A172 (cell line): ENCODE data around the gene THSD1. TPM values are rescaled to one million over a fixed set of nuclear protein-coding genes. Genes with fewer than 3 reads are reported as not detected.
"Not testable (repeated sequence)": the region's sequence is repeated elsewhere in the genome, so short reads cannot be mapped to it uniquely, and the experiment has no call there.

ENCODE experiments used
- DNase-seq: peaks from one replicate; pipeline ENCODE4 v3.0.0-alpha.2; 2015; ENCODE audit warnings: low spot score
- total RNA-seq: library from RNA; depleted of rRNA; stranded (reverse); fragments of >200 nt; shearing (Covaris generic); gene quantifications from 2 replicates; pipeline ENCODE4 v1.2.3, GENCODE V29; 2014

The THSD1 gene
- total RNA-seq, 1 experiment from 2014 or later: 9.5 TPM

- DNase-seq: no peak
Observed at GRCh38 chr13:52411629-52412028, 5.7 kb upstream of the THSD1 start.

DNA sequence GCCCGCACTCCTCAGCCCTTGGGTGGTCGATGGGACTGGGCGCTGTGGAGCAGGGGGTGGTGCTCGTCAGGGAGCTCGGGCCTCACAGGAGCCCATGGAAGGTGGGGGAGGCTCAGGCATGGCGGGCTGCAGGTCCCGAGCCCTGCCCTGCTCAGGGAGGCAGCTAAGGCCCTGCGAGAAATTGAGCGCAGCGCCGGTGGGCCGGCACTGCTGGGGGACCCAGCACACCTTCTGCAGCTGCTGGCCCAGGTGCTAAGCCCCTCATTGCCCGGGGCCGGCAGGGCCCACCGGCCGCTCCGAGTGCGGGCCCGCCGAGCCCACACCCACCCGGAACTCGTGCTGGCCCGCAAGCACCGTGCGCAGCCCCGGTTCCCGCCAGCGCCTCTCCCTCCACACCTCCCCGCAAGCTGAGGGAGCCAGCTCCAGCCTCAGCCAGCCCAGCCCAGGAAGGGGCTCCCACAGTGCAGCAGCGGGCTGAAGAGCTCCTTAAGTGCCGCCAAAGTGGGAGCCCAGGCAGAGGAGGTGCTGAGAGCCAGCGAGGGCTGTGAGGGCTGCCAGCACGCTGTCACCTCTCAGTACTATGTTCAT lies 2.2 kb upstream of the THSD1 start:
- DNase-seq: not testable (repeated sequence)

DNA sequence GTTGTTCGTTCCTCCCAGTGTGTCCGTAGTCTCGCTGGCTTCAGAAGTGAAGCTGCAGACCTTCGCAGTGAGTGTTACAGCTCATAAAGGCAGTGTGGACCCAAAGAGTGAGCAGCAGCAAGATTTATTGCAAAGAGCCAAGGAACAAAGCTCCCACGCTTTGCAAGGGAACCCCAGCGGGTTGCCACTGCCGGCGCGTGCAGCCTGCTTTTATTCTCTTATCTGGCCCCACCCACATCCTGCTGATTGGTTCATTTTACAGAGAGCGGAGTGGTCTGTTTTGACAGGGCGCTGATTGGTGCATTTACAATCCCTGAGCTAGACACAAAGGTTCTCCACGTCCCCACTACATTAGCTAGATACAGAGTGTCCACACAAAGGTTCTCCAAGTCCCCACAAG lies 1.5 kb upstream of the THSD1 start:
- not testable (repeated sequence) for DNase-seq

GRCh38 chr13:52406629-52407028 lies 657 bp upstream of the THSD1 start:
- no peak for DNase-seq

- DNase-seq: no peak
Observed at GRCh38 chr13:52405369-52405766, 604 bp downstream of the THSD1 start.

- no peak for DNase-seq
Observed at GRCh38 chr13:52399708-52400107, 6.3 kb downstream of the THSD1 start.

- no peak for DNase-seq
Observed at GRCh38 chr13:52399046-52399445, 6.9 kb downstream of the THSD1 start.

DNA sequence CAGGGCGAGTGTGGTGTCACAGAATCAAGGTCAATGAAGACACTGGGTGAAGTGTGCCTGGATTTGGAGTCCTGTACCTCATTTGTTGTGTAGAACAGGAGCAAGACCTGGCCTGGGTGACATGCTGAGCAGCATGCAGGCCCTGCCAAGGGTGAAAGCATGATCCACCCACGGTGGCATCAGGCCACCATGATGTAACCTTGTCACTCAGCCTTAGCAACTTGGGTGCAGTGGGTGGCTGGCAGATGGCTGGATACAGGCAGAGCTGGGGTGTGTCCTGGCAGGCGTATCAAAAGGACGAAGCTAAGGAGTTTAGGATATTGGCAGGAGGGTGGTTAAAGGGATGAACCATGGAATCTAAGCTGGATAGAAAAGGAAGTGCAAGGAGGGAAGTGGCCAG lies 10.3 kb downstream of the THSD1 start:
- no peak for DNase-seq

DNA sequence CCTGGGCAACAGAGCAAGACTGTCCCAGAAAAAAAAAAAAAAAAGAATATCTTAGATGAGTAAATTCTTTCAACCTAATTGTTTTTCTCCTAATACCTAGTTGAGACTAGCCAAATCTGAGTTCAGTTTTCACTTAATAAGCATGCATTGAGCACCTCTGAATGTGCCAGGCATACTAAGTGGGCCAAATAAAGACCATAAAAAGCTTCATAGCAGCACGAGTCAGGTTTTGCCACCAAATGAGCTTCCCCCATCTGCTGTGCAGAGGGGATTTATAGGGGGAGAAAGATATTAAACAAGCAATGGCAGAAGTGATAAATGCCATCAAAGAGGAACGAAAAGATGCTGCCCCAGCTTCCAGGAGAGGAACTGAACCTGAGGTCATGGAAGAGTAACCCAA lies 11.4 kb downstream of the THSD1 start:
- no peak for DNase-seq

GRCh38 chr13:52393572-52394357 lies 12.2 kb downstream of the THSD1 start:
- no peak for DNase-seq

DNA sequence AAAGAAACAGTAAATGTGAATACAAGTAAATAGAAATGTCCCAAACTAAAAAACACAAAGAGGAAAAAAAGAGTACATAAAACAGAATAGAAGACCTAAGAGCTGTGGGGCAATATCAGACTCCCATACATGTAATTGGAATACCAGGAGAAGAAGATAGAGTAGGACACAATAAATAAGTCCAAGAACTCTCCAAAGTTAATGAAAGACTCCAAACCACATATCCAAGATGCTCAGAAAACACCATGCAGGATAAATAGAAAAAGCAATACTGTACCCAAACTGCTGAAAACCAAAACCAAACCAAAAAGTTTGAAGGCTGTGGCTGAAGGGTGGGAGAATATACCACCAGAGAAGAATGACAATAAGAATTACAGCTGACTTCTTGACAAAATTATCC lies 18.3 kb downstream of the THSD1 start:
- no peak for DNase-seq

- no peak for DNase-seq
Observed at GRCh38 chr13:52385870-52386269, 20.1 kb downstream of the THSD1 start.

GRCh38 chr13:52383366-52383765 lies 22.6 kb downstream of the THSD1 start:
- DNase-seq: peak; percentile 23

DNA sequence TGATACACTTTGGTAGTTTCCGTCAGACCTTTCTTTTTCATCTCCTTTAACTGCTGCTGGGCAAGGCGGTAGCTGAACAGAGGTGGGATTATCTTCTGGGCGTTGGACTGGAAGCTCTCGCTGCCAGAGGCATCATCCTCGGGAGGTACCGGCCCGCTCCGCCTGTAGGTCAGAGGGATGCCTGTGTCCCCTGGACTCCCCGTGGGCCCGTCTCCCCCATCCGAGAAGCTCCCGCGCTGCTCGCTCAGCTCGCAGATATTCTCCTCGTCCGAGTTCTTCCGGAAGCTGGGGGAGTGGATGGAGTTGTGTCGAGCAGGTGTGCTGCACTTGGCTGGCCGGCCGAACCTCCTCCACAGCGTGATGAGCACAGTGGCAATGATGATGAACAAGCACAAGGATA lies 27.7 kb downstream of the THSD1 start:
- DNase-seq: no peak

GRCh38 chr13:52377898-52378297 lies 28.1 kb downstream of the THSD1 start:
- no peak for DNase-seq

DNA sequence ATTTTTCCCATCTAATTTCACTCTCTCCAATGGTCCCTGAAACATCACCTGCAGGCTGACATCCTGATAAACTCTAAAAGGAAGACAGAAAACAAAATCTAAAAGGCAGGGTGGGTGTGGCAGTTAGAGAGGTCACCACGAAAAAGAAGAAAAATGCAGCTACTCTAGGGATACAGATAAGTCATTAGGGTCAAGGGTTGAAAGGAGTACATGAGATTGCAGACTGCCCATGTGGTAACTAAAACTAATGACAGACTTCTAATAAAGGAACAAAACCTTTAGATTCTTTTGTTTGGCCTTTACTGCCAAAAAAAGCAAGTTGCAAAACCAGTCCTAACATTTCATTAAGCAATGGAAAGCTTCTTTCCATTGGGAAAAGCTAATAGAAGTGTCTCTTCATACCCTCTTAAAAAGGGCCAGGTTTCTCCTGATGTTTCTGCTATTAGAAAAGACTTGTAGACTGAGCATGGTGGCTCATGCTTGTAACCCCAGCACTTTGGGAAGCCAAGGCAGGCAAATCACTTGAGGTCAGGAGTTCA lies 31.0 kb downstream of the THSD1 start:
- no peak for DNase-seq

DNA sequence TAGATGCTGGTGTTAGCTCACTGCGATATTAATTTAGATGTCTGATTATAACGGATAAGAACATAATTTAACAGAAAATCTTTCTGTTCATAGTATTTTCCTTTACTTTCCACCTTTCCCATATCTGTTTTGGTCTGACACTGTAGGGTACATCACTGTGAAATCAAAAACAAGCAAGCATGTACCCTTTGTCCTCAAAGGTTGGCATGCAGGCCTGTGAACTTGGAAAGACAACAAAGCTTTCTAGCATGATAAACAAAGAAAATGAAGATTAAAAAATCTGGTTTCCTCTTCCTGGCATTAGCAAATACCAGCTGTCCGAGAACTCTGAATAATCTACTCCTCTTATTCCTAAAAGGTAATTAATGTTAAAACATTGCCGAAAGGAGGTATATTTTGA lies 31.6 kb downstream of the THSD1 start:
- DNase-seq: no peak

GRCh38 chr13:52373277-52373676 lies 32.7 kb downstream of the THSD1 start:
- peak; percentile 18 for DNase-seq

DNA sequence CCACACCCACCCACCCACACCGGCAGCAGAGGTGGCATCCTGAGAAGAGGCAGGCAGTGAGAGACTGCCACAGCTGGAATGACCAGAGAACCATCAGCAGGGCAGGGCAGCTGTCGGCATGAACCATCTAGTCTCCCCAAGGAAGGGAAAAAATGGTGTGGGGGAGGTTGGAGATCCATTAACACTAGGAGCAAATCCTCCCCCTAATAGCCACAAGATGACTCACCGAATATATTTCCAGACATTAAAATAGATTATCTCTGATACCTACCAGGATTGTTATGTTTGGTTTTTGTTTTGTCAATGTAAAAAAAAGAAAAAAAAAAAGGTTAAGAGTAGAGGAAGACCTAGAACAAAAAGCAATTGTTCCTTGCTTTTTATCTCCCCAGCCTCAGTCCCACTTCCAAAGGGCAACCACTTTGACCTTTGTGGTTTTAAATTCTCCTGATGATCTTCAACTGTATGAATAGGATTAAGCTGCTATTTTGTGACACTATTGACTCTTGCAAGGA lies 34.2 kb downstream of the THSD1 start:
- peak; percentile 81 for DNase-seq

DNA sequence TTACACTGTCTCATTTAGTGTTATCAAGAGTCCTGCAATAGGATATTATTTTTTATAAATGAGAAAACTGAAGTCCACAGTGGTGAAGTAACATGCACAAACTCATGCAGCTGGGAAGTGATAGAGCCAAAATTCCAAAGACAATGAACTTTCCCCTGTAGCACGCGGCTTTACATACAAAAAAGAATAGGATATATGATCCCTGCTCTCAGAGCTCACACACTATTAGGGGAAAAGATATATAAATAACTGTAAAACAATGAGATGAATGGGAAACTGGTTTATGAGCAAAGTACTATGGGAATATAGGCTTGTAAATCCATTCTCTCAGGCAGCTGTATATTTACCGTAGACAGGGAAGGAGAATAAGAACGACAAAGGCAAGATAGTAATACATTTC lies 39.7 kb downstream of the THSD1 start:
- no peak for DNase-seq

DNA sequence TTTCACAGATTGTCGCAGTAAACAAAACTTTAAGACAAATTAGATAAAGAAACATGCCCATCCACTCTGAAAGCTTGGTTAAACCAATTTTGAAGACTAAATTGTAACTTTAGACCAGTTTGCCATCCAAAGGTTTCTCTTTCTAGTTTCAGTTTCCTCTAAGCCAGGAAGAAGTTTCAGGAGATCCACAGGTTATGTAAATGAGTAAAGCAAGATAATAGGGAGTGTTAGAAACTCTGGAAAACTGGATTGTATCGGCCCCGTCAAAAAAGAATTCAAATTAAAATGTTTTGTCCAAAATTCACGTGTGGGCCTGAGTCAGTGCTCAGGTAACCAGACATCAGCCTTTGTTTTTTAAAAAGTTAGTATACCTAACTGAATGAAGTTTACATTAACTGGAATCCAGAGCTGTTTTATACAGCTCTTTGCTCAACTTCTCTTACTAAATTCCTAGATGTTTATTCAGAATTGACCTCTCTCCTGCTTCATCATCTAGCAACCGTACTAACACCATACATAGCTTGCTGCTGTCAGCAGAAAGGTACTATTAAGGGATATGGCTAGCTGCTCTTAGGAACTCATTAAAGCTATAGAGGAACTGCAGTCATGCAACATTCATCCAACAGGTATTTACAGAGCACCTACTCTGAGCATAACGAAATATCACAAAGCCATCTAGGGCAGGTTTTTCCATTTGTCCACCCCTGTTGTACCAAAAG lies 43.6 kb downstream of the THSD1 start:
- DNase-seq: not testable (repeated sequence)

DNA sequence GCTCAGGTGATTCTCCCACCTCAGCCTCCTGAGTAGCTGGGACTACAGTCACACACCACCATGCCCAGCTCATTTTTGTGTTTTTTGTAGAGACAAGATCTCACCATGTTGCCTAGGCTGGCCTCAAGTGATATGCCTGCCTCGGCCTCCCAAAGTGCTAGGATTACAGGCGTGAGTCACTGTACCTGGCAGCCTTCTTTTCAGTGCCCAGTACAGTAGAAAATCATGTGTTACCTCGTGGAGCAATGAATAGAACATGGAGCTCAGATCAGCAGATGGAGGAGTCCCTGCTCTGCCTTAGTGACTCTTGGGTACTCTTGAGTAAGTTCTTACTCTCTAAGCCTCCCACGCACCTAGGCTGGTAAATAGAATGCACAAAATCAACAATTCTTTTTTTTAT lies 44.7 kb downstream of the THSD1 start:
- DNase-seq: no peak
